HEK293 (cell line): ENCODE measurements around the gene SULT4A1.

Experiments
- CTCF ChIA-PET: fragments of 350-600 bp; formaldehyde crosslinking; extraction: SDS; loops from one replicate; lab custom pipeline; 2021; ENCODE audit warnings: antibody characterized with exemption; lab: Yijun Ruan, JAX
- POLR2A ChIA-PET: fragments of 300-600 bp; formaldehyde crosslinking; extraction: SDS; loops from one replicate; lab custom pipeline; 2020; ENCODE audit warnings: antibody characterized with exemption, inconsistent platforms; lab: Yijun Ruan, JAX
- H3K27ac ChIP-seq: fragments of 200-500 bp; sonication (Bioruptor generic); 2 replicates; pipeline ENCODE4 v1.5.1; 2014; ENCODE audit warnings: low read depth, low read length, control low read depth, inconsistent platforms; ENCODE audit errors: extremely low read depth
- H3K36me3 ChIP-seq, 2 experiments: fragments of 200-500 bp in 1 of 2; sonication (Bioruptor generic) in 1 of 2; 1 replicate in 1 of 2; 2 replicates in 1 of 2; pipeline ENCODE4 v1.5.1; 2014 to 2017; ENCODE audit warnings: inconsistent platforms in 2 of 2, low read length in 2 of 2; ENCODE audit not compliant: control insufficient read depth in 2 of 2, insufficient read depth in 1 of 2
- H3K4me1 ChIP-seq: fragments of 200-500 bp; sonication (Bioruptor generic); 2 replicates; pipeline ENCODE4 v1.5.1; 2014; ENCODE audit warnings: mild to moderate bottlenecking, low read length, inconsistent platforms; ENCODE audit not compliant: control insufficient read depth, insufficient read depth
- H3K4me3 ChIP-seq: 2 replicates; pipeline ENCODE4 v1.5.1; 2011; ENCODE audit warnings: low read depth, mild to moderate bottlenecking, control low read depth, low read length, moderate library complexity
- H3K9me3 ChIP-seq: fragments of 200-500 bp; sonication (Bioruptor generic); 2 replicates; pipeline ENCODE4 v1.5.1; 2014; ENCODE audit warnings: low read depth, low read length, inconsistent platforms; ENCODE audit not compliant: control insufficient read depth, insufficient read depth
- GFI1B ChIP-seq: fragments of 450-650 bp; formaldehyde crosslinking; IDR thresholded peaks from 2 replicates; pipeline ENCODE4 v1.5.1; 2016; ENCODE audit warnings: missing biosample characterization, missing genetic modification characterization
- HOXC10 ChIP-seq: sonication (generic); formaldehyde crosslinking; IDR thresholded peaks from 2 replicates; pipeline ENCODE4 v1.8.1; 2023; ENCODE audit warnings: mild to moderate bottlenecking, missing genetic modification reagents
- PRDM1 ChIP-seq: fragments of 450-650 bp; formaldehyde crosslinking; IDR thresholded peaks from 2 replicates; pipeline ENCODE4; 2016; ENCODE audit warnings: missing biosample characterization, missing genetic modification characterization
- SALL2 ChIP-seq: fragments of 450-650 bp; formaldehyde crosslinking; IDR thresholded peaks from 2 replicates; pipeline ENCODE4 v1.5.0; 2017; ENCODE audit warnings: missing biosample characterization, mild to moderate bottlenecking, missing genetic modification characterization, borderline replicate concordance
- SP2 ChIP-seq: fragments of 450-650 bp; formaldehyde crosslinking; IDR thresholded peaks from 2 replicates; pipeline ENCODE4 v1.5.1; 2016; ENCODE audit warnings: missing biosample characterization, missing genetic modification characterization
- SP7 ChIP-seq: fragments of 450-650 bp; formaldehyde crosslinking; IDR thresholded peaks from 2 replicates; pipeline ENCODE4 v1.5.1; 2016; ENCODE audit warnings: missing biosample characterization, missing genetic modification characterization
- TRIM28 ChIP-seq: IDR thresholded peaks from 2 replicates; pipeline ENCODE4 v1.6.1; 2011; ENCODE audit warnings: low read length, control low read depth, borderline replicate concordance
- ZBTB20 ChIP-seq: fragments of 450-650 bp; formaldehyde crosslinking; IDR thresholded peaks from 2 replicates; pipeline ENCODE4 v1.5.1; 2016; ENCODE audit warnings: missing biosample characterization, missing genetic modification characterization
- ZBTB8A ChIP-seq: fragments of 450-650 bp; formaldehyde crosslinking; IDR thresholded peaks from 2 replicates; pipeline ENCODE4 v1.5.1; 2016; ENCODE audit warnings: missing biosample characterization, missing genetic modification characterization
- ZFP37 ChIP-seq: fragments of 450-650 bp; formaldehyde crosslinking; IDR thresholded peaks from 2 replicates; pipeline ENCODE4 v1.5.1; 2016; ENCODE audit warnings: missing biosample characterization, missing genetic modification characterization
- ZFP41 ChIP-seq: fragments of 450-650 bp; formaldehyde crosslinking; IDR thresholded peaks from 2 replicates; pipeline ENCODE4 v1.5.1; 2016; ENCODE audit warnings: missing biosample characterization, missing genetic modification characterization, borderline replicate concordance
- ZIC2 ChIP-seq: fragments of 450-650 bp; formaldehyde crosslinking; IDR thresholded peaks from 2 replicates; pipeline ENCODE4 v1.5.1; 2016; ENCODE audit warnings: missing biosample characterization, missing genetic modification characterization
- ZNF16 ChIP-seq: fragments of 450-650 bp; formaldehyde crosslinking; IDR thresholded peaks from 2 replicates; pipeline ENCODE4 v1.5.1; 2016; ENCODE audit warnings: low read depth, missing biosample characterization, missing genetic modification characterization
- ZNF221 ChIP-seq: fragments of 450-650 bp; formaldehyde crosslinking; IDR thresholded peaks from 2 replicates; pipeline ENCODE4 v1.5.1; 2017; ENCODE audit warnings: missing biosample characterization, missing genetic modification characterization, borderline replicate concordance
- ZNF350 ChIP-seq: fragments of 450-650 bp; formaldehyde crosslinking; IDR thresholded peaks from 2 replicates; pipeline ENCODE4 v1.5.0; 2017; ENCODE audit warnings: missing biosample characterization, mild to moderate bottlenecking, missing genetic modification characterization
- ZNF391 ChIP-seq: fragments of 450-650 bp; formaldehyde crosslinking; IDR thresholded peaks from 2 replicates; pipeline ENCODE4 v1.5.1; 2016; ENCODE audit warnings: low read depth, missing biosample characterization, missing genetic modification characterization, borderline replicate concordance
- ZNF561 ChIP-seq: fragments of 450-650 bp; IDR thresholded peaks from 2 replicates; pipeline ENCODE4 v1.5.1; 2018; ENCODE audit warnings: missing biosample characterization, missing genetic modification characterization, borderline replicate concordance
- ZNF585B ChIP-seq: fragments of 450-650 bp; formaldehyde crosslinking; IDR thresholded peaks from 2 replicates; pipeline ENCODE4 v1.5.1; 2016; ENCODE audit warnings: missing biosample characterization, missing genetic modification characterization
- ZNF621 ChIP-seq: fragments of 450-650 bp; formaldehyde crosslinking; IDR thresholded peaks from 2 replicates; pipeline ENCODE4 v1.5.1; 2017; ENCODE audit warnings: missing biosample characterization, missing genetic modification characterization
- ZNF664 ChIP-seq: fragments of 450-650 bp; formaldehyde crosslinking; IDR thresholded peaks from 2 replicates; pipeline ENCODE4 v1.5.1; 2016; ENCODE audit warnings: missing biosample characterization, missing genetic modification characterization
- ZSCAN16 ChIP-seq: fragments of 450-650 bp; formaldehyde crosslinking; IDR thresholded peaks from 2 replicates; pipeline ENCODE4 v1.5.1; 2016; ENCODE audit warnings: missing biosample characterization, missing genetic modification characterization
- ZSCAN5A ChIP-seq: fragments of 450-650 bp; formaldehyde crosslinking; IDR thresholded peaks from 2 replicates; pipeline ENCODE4 v1.5.1; 2016; ENCODE audit warnings: missing biosample characterization, missing genetic modification characterization
- TF ChIP-seq, protein P1 (sequence below): fragments of 450-650 bp; formaldehyde crosslinking; IDR thresholded peaks from 2 replicates; pipeline ENCODE4 v1.5.1; 2017; ENCODE audit warnings: missing biosample characterization, missing genetic modification characterization
- TF ChIP-seq, protein P2 (sequence below): fragments of 450-650 bp; formaldehyde crosslinking; conservative IDR thresholded peaks from 2 replicates; pipeline ENCODE4 v1.5.1; 2016; ENCODE audit warnings: low read depth, missing biosample characterization, missing genetic modification characterization

Gene SULT4A1

GRCh38 chr22:43839781-43840180, 22.5 kb downstream of the SULT4A1 start:
- CTCF ChIA-PET = no interaction called here
- Histone ChIP-seq H3K4me1 (no peaks in the 10 kb centered on the region), H3K27ac (no peak overlapping the region)
- TF ChIP-seq, protein P1, sequence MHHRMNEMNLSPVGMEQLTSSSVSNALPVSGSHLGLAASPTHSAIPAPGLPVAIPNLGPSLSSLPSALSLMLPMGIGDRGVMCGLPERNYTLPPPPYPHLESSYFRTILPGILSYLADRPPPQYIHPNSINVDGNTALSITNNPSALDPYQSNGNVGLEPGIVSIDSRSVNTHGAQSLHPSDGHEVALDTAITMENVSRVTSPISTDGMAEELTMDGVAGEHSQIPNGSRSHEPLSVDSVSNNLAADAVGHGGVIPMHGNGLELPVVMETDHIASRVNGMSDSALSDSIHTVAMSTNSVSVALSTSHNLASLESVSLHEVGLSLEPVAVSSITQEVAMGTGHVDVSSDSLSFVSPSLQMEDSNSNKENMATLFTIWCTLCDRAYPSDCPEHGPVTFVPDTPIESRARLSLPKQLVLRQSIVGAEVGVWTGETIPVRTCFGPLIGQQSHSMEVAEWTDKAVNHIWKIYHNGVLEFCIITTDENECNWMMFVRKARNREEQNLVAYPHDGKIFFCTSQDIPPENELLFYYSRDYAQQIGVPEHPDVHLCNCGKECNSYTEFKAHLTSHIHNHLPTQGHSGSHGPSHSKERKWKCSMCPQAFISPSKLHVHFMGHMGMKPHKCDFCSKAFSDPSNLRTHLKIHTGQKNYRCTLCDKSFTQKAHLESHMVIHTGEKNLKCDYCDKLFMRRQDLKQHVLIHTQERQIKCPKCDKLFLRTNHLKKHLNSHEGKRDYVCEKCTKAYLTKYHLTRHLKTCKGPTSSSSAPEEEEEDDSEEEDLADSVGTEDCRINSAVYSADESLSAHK (tag by site-specific recombination) = no peak
- TF ChIP-seq ZBTB8A (no peak), ZFP37 (tag by site-specific recombination) (no peak), ZFP41 (tag by site-specific recombination) (no peak), ZNF664 (no peak), ZNF621 (tag by site-specific recombination) (no peak), ZNF391 (tag by site-specific recombination) (no peak), GFI1B (tag by site-specific recombination) (no peak), TRIM28 (no peak), ZNF221 (tag by site-specific recombination) (no peak), ZNF16 (no peak), SP7 (no peak), ZNF561 (tag by site-specific recombination) (no peak), ZSCAN5A (tag by site-specific recombination) (no peak)
- TF ChIP-seq, all 188 proteins: peak for 0
- H3K9me3 ChIP-seq = no peaks in the 10 kb centered on the region
- POLR2A ChIA-PET = no interaction called here
- H3K36me3 ChIP-seq = peaks cover 0 to 38% of the 10 kb centered on the region in 2 experiments; a peak in 1 of 3 replicates
- no peak overlapping the region for H3K4me3 ChIP-seq

DNA sequence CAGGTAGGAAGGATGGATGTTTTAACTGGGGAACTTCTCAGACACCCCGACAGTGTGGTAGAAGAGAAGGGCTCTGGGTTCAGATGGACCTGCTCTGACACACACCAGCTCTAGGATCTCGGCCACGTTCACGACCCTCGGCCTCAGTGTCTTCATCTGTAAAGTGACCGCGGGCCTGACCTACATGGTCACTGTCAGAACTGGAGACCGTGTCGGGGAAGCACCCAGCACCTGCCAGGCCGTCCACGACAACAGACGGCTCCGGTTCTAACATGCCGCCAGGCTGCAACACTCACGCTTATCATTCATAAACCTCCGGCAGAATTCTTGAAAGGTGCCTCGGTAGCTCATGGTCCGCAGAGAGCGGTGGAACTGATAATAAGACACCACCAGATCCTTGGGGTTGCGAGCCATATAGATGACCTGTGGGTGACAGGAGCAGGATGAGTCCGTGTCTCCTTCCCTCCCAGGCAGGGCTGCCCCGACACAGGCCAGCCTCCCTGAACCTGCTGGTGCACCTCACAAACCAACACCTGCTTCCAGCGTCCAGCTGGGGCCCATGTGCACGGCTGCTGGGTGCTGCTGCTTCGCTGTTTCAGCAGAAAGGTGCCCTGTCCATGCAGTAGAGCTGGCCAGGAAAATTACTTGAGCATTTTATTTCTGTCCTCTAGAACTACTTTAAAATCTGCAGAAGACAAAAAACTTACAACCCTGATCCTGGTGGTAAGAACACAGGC, 23.6 kb downstream of the SULT4A1 start:
- H3K4me1 ChIP-seq = no peaks in the 10 kb centered on the region
- H3K4me3 ChIP-seq = no peak overlapping the region
- H3K9me3 ChIP-seq = no peaks in the 10 kb centered on the region
- ChIA-PET CTCF (interaction anchor here (0.6 to 1.3 kb wide), 2 partner anchors 56 to 91 kb away, joined by 4 read pairs; no protein-coding TSS in a partner anchor), POLR2A (no interaction called here)
- TF ChIP-seq SALL2 (tag by site-specific recombination) = no peak
- TF ChIP-seq ZNF664 = no peak
- no peak for TF ChIP-seq ZNF350 (tag by site-specific recombination)
- TF ChIP-seq ZBTB20 (tag by site-specific recombination) = no peak
- no peak for TF ChIP-seq ZIC2 (tag by site-specific recombination)
- no peak overlapping the region for H3K27ac ChIP-seq
- peaks cover 0 to 38% of the 10 kb centered on the region in 2 experiments; a peak in 1 of 3 replicates for H3K36me3 ChIP-seq

DNA sequence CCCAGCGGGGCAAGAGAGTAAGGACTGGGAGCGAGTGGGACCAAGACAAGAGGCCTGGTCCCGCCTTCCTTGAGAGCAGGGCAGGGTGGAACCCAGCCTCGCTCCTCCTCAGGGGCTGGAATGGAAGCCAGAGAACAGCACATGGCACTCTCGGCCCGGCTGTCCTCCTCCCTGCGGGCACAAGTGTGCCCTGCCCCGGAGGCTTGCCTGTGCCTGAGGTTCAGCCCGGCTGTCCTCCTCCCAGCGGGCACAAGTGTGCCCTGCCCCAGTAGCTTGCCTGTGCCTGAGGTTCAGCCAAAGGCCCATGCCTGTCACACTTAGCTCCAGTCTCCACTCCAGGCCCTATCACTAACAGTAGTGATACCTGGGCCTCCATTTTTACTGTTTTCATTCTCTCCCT, 24.2 kb downstream of the SULT4A1 start:
- Histone ChIP-seq H3K27ac (no peak overlapping the region), H3K4me3 (no peak overlapping the region), H3K9me3 (no peaks in the 10 kb centered on the region), H3K4me1 (no peaks in the 10 kb centered on the region), H3K36me3 (peaks cover 0 to 38% of the 10 kb centered on the region in 2 experiments; a peak in 1 of 3 replicates)
- ChIA-PET CTCF (interaction anchor here (0.6 to 1.3 kb wide), 3 partner anchors 57 to 583 kb away, joined by 3 to 4 read pairs (median 4); no protein-coding TSS in a partner anchor), POLR2A (no interaction called here)
- TF ChIP-seq ZNF585B (tag by site-specific recombination) = no peak
- no peak for TF ChIP-seq PRDM1
- no peak for TF ChIP-seq HOXC10 (CRISPR knock-in tag)
- no peak for TF ChIP-seq ZSCAN16 (tag by site-specific recombination)
- no peak for TF ChIP-seq SP2 (tag by site-specific recombination)
- TF ChIP-seq, protein P2, sequence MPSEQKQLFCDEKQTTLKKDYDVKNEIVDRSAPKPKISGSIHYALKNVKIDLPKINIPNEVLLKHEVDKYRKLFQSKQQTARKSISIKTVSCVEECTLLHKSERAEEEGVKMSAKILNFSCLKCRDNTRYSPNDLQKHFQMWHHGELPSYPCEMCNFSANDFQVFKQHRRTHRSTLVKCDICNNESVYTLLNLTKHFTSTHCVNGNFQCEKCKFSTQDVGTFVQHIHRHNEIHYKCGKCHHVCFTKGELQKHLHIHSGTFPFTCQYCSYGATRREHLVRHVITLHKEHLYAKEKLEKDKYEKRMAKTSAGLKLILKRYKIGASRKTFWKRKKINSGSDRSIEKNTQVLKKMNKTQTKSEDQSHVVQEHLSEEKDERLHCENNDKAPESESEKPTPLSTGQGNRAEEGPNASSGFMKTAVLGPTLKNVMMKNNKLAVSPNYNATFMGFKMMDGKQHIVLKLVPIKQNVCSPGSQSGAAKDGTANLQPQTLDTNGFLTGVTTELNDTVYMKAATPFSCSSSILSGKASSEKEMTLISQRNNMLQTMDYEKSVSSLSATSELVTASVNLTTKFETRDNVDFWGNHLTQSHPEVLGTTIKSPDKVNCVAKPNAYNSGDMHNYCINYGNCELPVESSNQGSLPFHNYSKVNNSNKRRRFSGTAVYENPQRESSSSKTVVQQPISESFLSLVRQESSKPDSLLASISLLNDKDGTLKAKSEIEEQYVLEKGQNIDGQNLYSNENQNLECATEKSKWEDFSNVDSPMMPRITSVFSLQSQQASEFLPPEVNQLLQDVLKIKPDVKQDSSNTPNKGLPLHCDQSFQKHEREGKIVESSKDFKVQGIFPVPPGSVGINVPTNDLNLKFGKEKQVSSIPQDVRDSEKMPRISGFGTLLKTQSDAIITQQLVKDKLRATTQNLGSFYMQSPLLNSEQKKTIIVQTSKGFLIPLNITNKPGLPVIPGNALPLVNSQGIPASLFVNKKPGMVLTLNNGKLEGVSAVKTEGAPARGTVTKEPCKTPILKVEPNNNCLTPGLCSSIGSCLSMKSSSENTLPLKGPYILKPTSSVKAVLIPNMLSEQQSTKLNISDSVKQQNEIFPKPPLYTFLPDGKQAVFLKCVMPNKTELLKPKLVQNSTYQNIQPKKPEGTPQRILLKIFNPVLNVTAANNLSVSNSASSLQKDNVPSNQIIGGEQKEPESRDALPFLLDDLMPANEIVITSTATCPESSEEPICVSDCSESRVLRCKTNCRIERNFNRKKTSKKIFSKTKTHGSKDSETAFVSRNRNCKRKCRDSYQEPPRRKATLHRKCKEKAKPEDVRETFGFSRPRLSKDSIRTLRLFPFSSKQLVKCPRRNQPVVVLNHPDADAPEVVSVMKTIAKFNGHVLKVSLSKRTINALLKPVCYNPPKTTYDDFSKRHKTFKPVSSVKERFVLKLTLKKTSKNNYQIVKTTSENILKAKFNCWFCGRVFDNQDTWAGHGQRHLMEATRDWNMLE (tag by site-specific recombination) = no peak
- TF ChIP-seq SP7 = no peak
